ENCODE measurements around the gene CRADD. TPM values are rescaled to one million over a fixed set of nuclear protein-coding genes. Genes with fewer than 3 reads are reported as not detected.

Gene CRADD
- total and polyA plus RNA-seq, 10 of the 15 experiments (the other 5 are each of a cell fraction or from before 2014, with no cell fraction given): 7.6 to 15.5 (median 11.7) TPM

DNA sequence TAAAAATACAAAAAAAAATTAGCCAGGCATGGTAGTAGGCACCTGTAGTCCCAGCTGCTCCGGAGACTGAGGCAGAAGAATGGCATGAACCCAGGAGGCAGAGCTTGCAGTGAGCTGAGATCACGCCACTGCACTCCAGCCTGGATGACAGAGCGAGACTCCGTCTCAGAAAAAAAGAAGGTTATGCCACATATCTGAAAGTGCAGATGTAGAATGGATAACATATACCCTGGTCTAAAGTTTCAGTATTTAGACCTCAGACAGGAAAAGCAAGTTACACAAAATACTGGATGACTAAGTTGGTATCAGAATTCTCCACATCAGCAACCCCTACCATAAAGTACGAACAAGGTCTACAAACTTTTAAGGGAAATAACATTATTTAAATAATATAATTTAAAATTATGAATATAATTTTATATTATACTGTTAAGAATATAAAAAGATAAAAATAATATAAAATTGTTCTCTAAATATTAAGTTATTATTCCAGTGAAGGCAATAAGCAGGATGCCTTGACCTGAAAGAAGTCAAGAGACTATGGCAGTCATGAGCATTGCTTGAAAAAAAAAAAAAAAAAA, 169.9 kb downstream of the CRADD start:
- 51% methylated on average over 5 of the region's 5 CpGs for WGBS (ENCODE audit: insufficient coverage, insufficient replicate concordance, low lambda C conversion rate, missing lambda C conversion rate)
- intact Hi-C loops (cut with micrococcal nuclease; ENCODE audit: unreplicated experiment): loop anchor here (5.0 kb wide), 2 partner anchors 170 to 275 kb away; partner anchors contain the start of genes CRADD and SOCS2

More for the DNA sequence above, 169.9 kb downstream of the CRADD start:
- Histone ChIP-seq H3K36me3 (ENCODE audit: control insufficient read depth in 2 of 2, insufficient read depth in 2 of 2, low read length in 1 of 2) (no peaks in the 10 kb centered on the region), H3K9me3 (replicated peaks; ENCODE audit: control insufficient read depth, insufficient read depth, low read length) (no peaks in the 10 kb centered on the region; the same call in 2 of the 3 replicates), H3K9ac (ENCODE audit: control insufficient read depth, insufficient read depth, low read length) (no peak overlapping the region), H2AFZ (ENCODE audit: control insufficient read depth, low read depth, low read length) (no peak overlapping the region), H3K27me3 (replicated peaks in 1 of 2; ENCODE audit: control insufficient read depth in 2 of 2, insufficient read depth in 2 of 2, low read length in 1 of 2) (no peaks in the 10 kb centered on the region), H3K79me2 (ENCODE audit: control insufficient read depth, insufficient read depth, low read length) (no peaks in the 10 kb centered on the region), H3K4me3 (no peak overlapping the region), H3K27ac (ENCODE audit: control insufficient read depth, insufficient read depth) (no peak overlapping the region), H3K4me1 (ENCODE audit: control insufficient read depth, insufficient read depth, low read length) (peaks cover 21% of the 10 kb centered on the region), H3K4me2 (ENCODE audit: control insufficient read depth, insufficient read depth) (0 out of 2 replicates have a peak overlapping the region, but pooled peaks have one; percentile 38), H4K20me1 (ENCODE audit: control insufficient read depth, insufficient read depth) (no peaks in the 10 kb centered on the region)
- ChIA-PET POLR2A (no interaction called here), CTCF (no interaction called here), SMC1A (ENCODE audit: uncharacterized antibody, unreplicated experiment) (interaction anchor here (0.5 to 1.0 kb wide), 4 partner anchors 20 to 872 kb away, joined by 3 to 6 read pairs (median 3); no protein-coding TSS in a partner anchor), RAD21 (ENCODE audit: unreplicated experiment) (interaction anchor here (0.8 kb wide), 1 partner anchor 13 kb away, joined by 3 read pairs; no protein-coding TSS in a partner anchor)
- peak; percentile 5; the same call in 1 of the 3 replicates for ATAC-seq
- no TSS peak for BruUV-seq (replicated peaks)
- TF ChIP-seq IKZF1 (conservative IDR thresholded peaks at IDR 0.05): no peak
- TF ChIP-seq, protein P1, sequence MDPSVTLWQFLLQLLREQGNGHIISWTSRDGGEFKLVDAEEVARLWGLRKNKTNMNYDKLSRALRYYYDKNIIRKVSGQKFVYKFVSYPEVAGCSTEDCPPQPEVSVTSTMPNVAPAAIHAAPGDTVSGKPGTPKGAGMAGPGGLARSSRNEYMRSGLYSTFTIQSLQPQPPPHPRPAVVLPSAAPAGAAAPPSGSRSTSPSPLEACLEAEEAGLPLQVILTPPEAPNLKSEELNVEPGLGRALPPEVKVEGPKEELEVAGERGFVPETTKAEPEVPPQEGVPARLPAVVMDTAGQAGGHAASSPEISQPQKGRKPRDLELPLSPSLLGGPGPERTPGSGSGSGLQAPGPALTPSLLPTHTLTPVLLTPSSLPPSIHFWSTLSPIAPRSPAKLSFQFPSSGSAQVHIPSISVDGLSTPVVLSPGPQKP (IDR thresholded peaks at IDR 0.05; ENCODE audit: low read depth, low read length): no peak
- in situ Hi-C loops (cut with MboI): no loop called here
- FAIRE-seq: no peak
- DNase-seq (ENCODE audit: low read depth, low spot score): no peak

All from GM12878 (cell line).